Mesodermal cell (in vitro differentiated cells): Measurements from ENCODE around the gene PCDHA11.
A peak's percentile ranks its signal among the peaks of the same experiment; 100 is the strongest.

Source experiments
- H3K27ac ChIP-seq: 2 replicates; pipeline ENCODE4 v1.7.0; 2013; ENCODE audit warnings: mild to moderate bottlenecking, low read depth, low read length, moderate library complexity; ENCODE audit not compliant: severe bottlenecking
- H3K36me3 ChIP-seq: 2 replicates; pipeline ENCODE4 v1.7.1; 2013; ENCODE audit warnings: mild to moderate bottlenecking, low read length, moderate library complexity; ENCODE audit not compliant: control insufficient read depth, insufficient read depth
- H3K4me1 ChIP-seq: one replicate; pipeline ENCODE4 v1.7.1; 2013; ENCODE audit warnings: mild to moderate bottlenecking, low read length; ENCODE audit not compliant: insufficient read depth, control insufficient read depth, poor library complexity, severe bottlenecking
- H3K4me3 ChIP-seq: 2 replicates; pipeline ENCODE4 v1.7.0; 2013; ENCODE audit warnings: low read length, control low read depth, mild to moderate bottlenecking; ENCODE audit not compliant: insufficient read depth, poor library complexity, severe bottlenecking; ENCODE audit errors: extremely low read depth
- H3K9me3 ChIP-seq: 2 replicates; pipeline ENCODE4 v1.7.1; 2013; ENCODE audit warnings: mild to moderate bottlenecking, low read length, moderate library complexity; ENCODE audit not compliant: control insufficient read depth
- WGBS, 2 experiments: methylation state at CpG; one replicate each; pipeline ENCODE4 v1.1.5; 2013; ENCODE audit warnings: missing lambda C conversion rate in 2 of 2; ENCODE audit not compliant: insufficient coverage in 2 of 2; 5-methylcytosine and 5-hydroxymethylcytosine counted together

PCDHA11 gene

DNA sequence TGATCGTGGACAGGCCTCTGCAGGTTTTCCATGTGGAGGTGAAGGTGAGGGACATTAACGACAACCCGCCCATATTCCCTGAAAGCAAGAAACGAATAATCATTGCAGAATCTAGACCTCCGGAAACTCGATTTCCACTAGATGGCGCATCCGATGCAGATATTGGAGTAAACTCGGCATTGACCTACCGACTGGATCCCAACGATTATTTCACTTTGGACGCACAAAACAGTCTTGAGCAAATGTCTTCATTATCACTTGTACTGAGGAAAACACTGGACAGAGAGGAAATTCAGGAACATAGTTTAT lies 13.8 kb downstream of the PCDHA11 start:
- peaks cover 18% of the 10 kb centered on the region for H3K36me3 ChIP-seq
- H3K4me3 ChIP-seq: peak overlapping the region; percentile 17
- no peak overlapping the region for H3K27ac ChIP-seq
- WGBS, 2 experiments: 60 to 64% methylated on average over 11 to 12 of the region's 12 CpGs
- no peaks in the 10 kb centered on the region for H3K9me3 ChIP-seq
- H3K4me1 ChIP-seq: no peaks in the 10 kb centered on the region

DNA sequence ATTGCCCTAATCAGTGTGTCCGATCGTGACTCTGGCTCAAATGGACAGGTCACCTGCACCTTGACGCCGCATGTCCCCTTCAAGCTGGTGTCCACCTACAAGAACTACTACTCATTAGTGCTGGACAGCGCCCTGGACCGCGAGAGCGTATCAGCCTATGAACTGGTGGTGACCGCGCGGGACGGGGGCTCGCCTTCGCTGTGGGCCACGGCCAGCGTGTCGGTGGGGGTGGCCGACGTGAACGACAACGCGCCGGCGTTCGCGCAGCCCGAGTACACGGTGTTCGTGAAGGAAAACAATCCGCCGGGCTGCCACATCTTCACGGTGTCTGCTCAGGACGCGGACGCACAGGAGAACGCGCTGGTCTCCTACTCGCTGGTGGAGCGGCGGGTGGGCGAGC lies 14.6 kb downstream of the PCDHA11 start:
- H3K4me3 ChIP-seq: no peak overlapping the region
- WGBS, 2 experiments: 95 to 97% methylated on average over 33 to 38 of the region's 41 CpGs
- peaks cover 17% of the 10 kb centered on the region for H3K36me3 ChIP-seq
- H3K9me3 ChIP-seq: no peaks in the 10 kb centered on the region
- H3K4me1 ChIP-seq: no peaks in the 10 kb centered on the region
- H3K27ac ChIP-seq: no peak overlapping the region

DNA sequence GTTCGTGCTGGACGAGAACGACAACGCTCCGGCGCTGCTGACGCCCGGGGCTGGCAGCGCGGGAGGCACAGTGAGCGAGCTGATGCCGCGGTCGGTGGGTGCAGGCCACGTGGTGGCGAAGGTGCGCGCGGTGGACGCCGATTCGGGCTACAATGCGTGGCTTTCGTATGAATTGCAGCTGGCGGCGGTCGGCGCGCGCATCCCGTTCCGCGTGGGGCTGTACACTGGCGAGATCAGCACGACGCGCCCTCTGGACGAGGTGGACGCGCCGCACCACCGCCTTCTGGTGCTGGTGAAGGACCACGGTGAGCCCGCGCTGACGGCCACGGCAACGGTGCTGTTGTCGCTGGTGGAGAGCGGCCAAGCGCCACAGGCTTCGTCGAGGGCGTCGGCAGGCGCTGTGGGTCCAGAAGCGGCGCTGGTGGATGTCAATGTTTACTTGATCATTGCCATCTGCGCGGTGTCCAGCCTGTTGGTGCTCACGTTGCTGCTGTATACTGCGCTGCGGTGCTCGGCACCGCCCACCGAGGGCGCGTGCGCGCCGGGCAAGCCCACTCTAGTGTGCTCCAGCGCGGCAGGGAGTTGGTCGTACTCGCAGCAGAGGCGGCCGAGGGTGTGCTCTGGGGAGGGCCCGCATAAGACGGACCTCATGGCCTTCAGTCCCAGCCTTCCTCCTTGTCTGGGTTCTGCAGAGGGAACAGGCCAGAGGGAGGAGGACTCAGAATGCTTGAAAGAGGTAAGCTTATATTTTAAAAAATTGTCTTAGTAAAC lies 15.4 kb downstream of the PCDHA11 start:
- H3K4me3 ChIP-seq: no peak overlapping the region
- H3K4me1 ChIP-seq: no peaks in the 10 kb centered on the region
- no peak overlapping the region for H3K27ac ChIP-seq
- 96 to 98% methylated on average over 77 to 78 of the region's 79 CpGs for WGBS, 2 experiments
- peaks cover 17% of the 10 kb centered on the region for H3K36me3 ChIP-seq
- H3K9me3 ChIP-seq: no peaks in the 10 kb centered on the region

DNA sequence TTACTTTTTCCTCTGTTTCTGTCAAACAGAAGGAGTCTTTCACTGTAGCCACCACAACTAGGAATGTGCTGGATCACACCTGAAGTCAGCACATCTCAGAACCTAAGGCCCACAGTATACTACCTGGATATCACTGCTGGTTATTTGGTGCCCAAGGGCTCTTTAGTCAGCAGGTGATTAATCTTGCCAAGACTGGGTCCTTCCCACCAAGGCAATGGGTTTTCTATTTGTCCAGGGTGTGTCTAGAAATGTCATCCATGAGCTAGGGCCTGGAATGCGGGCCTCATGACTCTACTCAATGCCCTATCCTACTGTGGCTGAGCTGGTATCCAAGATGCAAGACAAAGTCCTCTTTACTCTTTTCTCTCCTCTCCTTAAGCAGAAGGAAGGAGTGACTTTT lies 47.6 kb downstream of the PCDHA11 start:
- Histone ChIP-seq H3K36me3 (no peaks in the 10 kb centered on the region), H3K27ac (no peak overlapping the region), H3K4me3 (no peak overlapping the region), H3K4me1 (no peaks in the 10 kb centered on the region), H3K9me3 (no peaks in the 10 kb centered on the region)
- no CpG with 5 or more reads among the region's 1 CpG for WGBS, 2 experiments
